ENCODE data around the gene LIFR.

DNA sequence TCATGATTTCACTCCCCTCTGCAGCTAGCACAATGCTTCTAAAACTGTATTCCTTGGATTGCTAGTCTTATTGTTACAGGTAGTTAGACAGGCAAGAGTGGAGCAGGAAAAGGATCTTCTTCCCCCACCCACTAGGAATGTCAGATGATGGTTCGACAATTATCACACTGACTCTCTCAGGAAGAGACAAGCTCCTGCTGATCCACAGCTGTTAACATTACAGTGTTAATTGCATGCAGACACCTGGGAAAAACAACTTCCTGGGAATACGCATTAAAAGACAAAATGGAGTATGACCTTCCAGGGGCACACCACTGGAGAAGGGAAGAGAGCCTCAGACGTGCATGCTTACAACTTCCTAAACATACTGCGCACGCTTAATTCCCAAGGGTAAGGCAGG lies 46.2 kb upstream of the LIFR start:
- TF ChIP-seq, protein P1, sequence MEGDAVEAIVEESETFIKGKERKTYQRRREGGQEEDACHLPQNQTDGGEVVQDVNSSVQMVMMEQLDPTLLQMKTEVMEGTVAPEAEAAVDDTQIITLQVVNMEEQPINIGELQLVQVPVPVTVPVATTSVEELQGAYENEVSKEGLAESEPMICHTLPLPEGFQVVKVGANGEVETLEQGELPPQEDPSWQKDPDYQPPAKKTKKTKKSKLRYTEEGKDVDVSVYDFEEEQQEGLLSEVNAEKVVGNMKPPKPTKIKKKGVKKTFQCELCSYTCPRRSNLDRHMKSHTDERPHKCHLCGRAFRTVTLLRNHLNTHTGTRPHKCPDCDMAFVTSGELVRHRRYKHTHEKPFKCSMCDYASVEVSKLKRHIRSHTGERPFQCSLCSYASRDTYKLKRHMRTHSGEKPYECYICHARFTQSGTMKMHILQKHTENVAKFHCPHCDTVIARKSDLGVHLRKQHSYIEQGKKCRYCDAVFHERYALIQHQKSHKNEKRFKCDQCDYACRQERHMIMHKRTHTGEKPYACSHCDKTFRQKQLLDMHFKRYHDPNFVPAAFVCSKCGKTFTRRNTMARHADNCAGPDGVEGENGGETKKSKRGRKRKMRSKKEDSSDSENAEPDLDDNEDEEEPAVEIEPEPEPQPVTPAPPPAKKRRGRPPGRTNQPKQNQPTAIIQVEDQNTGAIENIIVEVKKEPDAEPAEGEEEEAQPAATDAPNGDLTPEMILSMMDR (IDR thresholded peaks at IDR 0.05) = no peak
- no peak for TF ChIP-seq POLR2A (IDR thresholded peaks at IDR 0.05)

All from prostate gland (tissue), 2 donors.